Panc1 (cell line): ENCODE results near the gene BNIP3. TPM values are rescaled to one million over a fixed set of nuclear protein-coding genes. Genes with fewer than 3 reads are reported as not detected.

Source experiments
- ATAC-seq: fragments of 200-7000 bp; cut with Tn5 transposase; 2 replicates; pipeline ENCODE4 v1.9.1; 2020; ENCODE audit warnings: mild to moderate bottlenecking, moderate library complexity
- BruUV-seq: library from RNA; stranded (reverse); fragments of 400-500 nt; replicated peaks from 2 replicates; lab custom pipeline; 2021; lab: Mats Ljungman, UMichigan
- CTCF ChIA-PET: fragments of 300-600 bp; sonication (Branson Sonifier 250); formaldehyde crosslinking; loops from one replicate; lab custom pipeline; 2022; ENCODE audit warnings: antibody characterized with exemption; lab: Charles Lee
- POLR2A ChIA-PET: fragments of 300-600 bp; sonication (Branson Sonifier 250); formaldehyde crosslinking; loops from one replicate; lab custom pipeline; 2022; ENCODE audit warnings: antibody characterized with exemption; lab: Charles Lee
- DNase-seq: peaks from one replicate; pipeline ENCODE4 v3.0.0-alpha.2; 2010; ENCODE audit warnings: low read depth, low spot score
- H3K27ac ChIP-seq: 2 replicates; pipeline ENCODE4 v1.5.1; 2011; ENCODE audit warnings: mild to moderate bottlenecking, low read length, inconsistent platforms
- H3K27me3 ChIP-seq: fragments of 200-500 bp; sonication (Bioruptor generic); 2 replicates; pipeline ENCODE4 v1.6.0; 2014; ENCODE audit warnings: low read length, inconsistent platforms; ENCODE audit not compliant: control insufficient read depth, insufficient read depth
- H3K36me3 ChIP-seq: fragments of 200-500 bp; sonication (Bioruptor generic); 2 replicates; pipeline ENCODE4 v1.5.1; 2014; ENCODE audit warnings: inconsistent platforms, mild to moderate bottlenecking, low read length, moderate library complexity; ENCODE audit not compliant: control insufficient read depth, insufficient read depth
- H3K4me1 ChIP-seq: 2 replicates; pipeline ENCODE4 v1.5.1; 2011; ENCODE audit warnings: inconsistent platforms, mild to moderate bottlenecking, low read length, moderate library complexity; ENCODE audit not compliant: control insufficient read depth, insufficient read depth
- H3K4me3 ChIP-seq, 2 experiments: 2 replicates each; pipeline ENCODE4 v1.5.1; 2011 to 2012; ENCODE audit warnings: low read depth in 2 of 2, low read length in 2 of 2, mild to moderate bottlenecking in 2 of 2, inconsistent platforms in 1 of 2, moderate library complexity in 1 of 2
- H3K9me3 ChIP-seq: fragments of 200-500 bp; sonication (Bioruptor generic); 2 replicates; pipeline ENCODE4 v1.5.1; 2014; ENCODE audit warnings: low read depth, mild to moderate bottlenecking, inconsistent platforms, low read length, moderate library complexity; ENCODE audit not compliant: control insufficient read depth, insufficient read depth
- CTCF ChIP-seq: fragments of 450-650 bp; IDR thresholded peaks from 2 replicates; pipeline ENCODE4 v1.5.1; 2017; ENCODE audit warnings: mild to moderate bottlenecking
- POLR2AphosphoS5 ChIP-seq: IDR thresholded peaks from 2 replicates; pipeline ENCODE4 v1.6.1; 2012; ENCODE audit warnings: mild to moderate bottlenecking, low read depth, low read length, moderate library complexity
- REST ChIP-seq, 2 experiments: IDR thresholded peaks; 2 replicates each; pipeline ENCODE4 v1.6.1; 2011 to 2012; ENCODE audit warnings: low read depth in 2 of 2, control low read depth in 1 of 2, low read length in 1 of 2, mild to moderate bottlenecking in 1 of 2, moderate library complexity in 1 of 2; ENCODE audit not compliant: insufficient read depth in 1 of 2
- SIN3A ChIP-seq: IDR thresholded peaks from 2 replicates; pipeline ENCODE4 v1.6.1; 2012; ENCODE audit warnings: low read depth, mild to moderate bottlenecking, low read length, moderate library complexity, borderline replicate concordance; ENCODE audit not compliant: insufficient read depth
- TCF7L2 ChIP-seq: IDR thresholded peaks from 2 replicates; pipeline ENCODE4 v1.6.1; 2011; ENCODE audit warnings: mild to moderate bottlenecking, low read depth, low read length, inconsistent platforms
- in situ Hi-C: cut with HindIII; loops from 2 replicates; pipeline ENCODE4 v1.10.0; 2016; ENCODE audit warnings: low sequenced_read_pairs, low pct_unique_long_range_greater_than_20kb
- intact Hi-C: fragments of 100-400 bp; cut with micrococcal nuclease; formaldehyde crosslinking; loops from one replicate; pipeline ENCODE4 v1.10.0; 2022; ENCODE audit not compliant: unreplicated experiment
- total RNA-seq: library from RNA; stranded (reverse); gene quantifications from one replicate; pipeline ENCODE4 v1.2.1, GENCODE V29; 2021; ENCODE audit not compliant: unreplicated experiment

Gene BNIP3
- total RNA-seq, 1 experiment from 2014 or later, result 67.8 TPM

DNA sequence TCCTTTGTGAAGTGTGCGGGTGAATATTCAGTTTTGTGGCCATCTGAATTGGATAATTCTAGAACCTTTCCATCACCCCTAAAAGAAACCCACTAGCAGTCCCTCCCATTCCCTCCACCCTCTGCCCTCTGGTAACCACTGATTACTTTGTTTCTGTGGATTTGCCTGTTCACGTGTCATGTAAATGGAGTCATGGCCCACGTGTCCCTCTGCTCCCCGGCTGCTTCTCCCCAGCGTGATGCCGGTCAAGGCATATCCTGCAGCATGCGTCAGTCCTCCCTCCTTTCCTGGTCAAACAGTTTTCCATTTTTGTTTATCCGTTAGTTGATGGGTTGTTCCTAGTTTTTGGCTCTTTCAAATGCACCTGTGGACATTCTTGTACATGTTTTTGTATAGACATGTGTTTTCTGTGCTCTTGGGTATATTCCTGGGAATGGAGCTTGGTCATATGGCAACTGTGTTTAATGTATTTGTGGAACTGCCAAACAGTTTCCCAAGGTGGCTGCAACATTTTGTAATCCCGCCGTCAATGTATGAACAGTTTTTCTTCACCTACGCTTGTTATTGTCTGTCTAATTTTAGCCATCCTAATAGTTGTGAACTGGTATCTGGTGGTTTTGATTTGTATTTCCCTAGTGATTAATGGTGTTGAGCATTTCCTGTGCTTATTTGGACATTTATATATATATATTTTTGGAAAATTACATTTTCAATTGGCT is 58.5 kb downstream of the BNIP3 start:
- H3K4me3 ChIP-seq, result no peak overlapping the region
- ChIA-PET CTCF (no interaction called here), POLR2A (no interaction called here)
- H3K36me3 ChIP-seq, result no peaks in the 10 kb centered on the region
- H3K9me3 ChIP-seq, result peaks cover 3% of the 10 kb centered on the region; the same call in 1 of the 2 replicates
- ATAC-seq (no peak), DNase-seq (no peak)
- BruUV-seq, result no TSS peak
- peaks cover under 1% of the 10 kb centered on the region; the same call in 1 of the 2 replicates for H3K4me1 ChIP-seq
- in situ Hi-C loops, result no loop called here
- no peak overlapping the region for H3K27ac ChIP-seq
- intact Hi-C loops, result no loop called here
- TF ChIP-seq TCF7L2 (no peak), POLR2AphosphoS5 (no peak), SIN3A (no peak), REST (IDR thresholded peaks at IDR 0.05; ENCODE audit: insufficient read depth in 1 of 2, low read depth in 2 of 2, low read length in 1 of 2) (no peak), CTCF (no peak)
- no peaks in the 10 kb centered on the region for H3K27me3 ChIP-seq

DNA sequence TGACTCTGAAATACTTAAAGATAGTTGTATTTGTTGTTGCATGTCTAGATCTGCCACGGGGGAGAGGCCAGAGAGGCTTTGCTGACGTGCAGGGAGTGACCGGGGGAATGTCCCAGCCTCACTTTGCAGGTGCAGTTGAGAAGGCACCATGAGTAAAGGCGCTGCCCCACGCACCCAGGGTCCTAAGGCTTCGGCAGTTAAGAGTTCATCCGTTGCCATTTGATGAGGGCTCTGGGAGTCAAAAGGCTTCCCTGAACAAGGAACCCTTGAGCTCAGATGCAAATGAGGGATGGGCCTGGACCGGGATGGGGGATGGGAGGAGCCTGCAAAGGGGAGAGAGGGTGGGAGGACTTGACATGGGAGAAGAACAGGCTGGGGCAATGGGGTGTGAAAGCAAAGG is 60.5 kb downstream of the BNIP3 start:
- no peak overlapping the region for H3K4me3 ChIP-seq
- H3K27me3 ChIP-seq, result no peaks in the 10 kb centered on the region
- H3K27ac ChIP-seq, result no peak overlapping the region
- no TSS peak for BruUV-seq
- intact Hi-C loops (no loop called here), in situ Hi-C loops (no loop called here)
- H3K4me1 ChIP-seq, result no peaks in the 10 kb centered on the region; the same call in 1 of the 2 replicates
- POLR2A ChIA-PET, result no interaction called here
- DNase-seq (no peak), ATAC-seq (peak; percentile 72; the same call in 1 of the 2 replicates)
- CTCF ChIA-PET, result no interaction called here
- H3K9me3 ChIP-seq, result peaks cover 3% of the 10 kb centered on the region; the same call in 1 of the 2 replicates
- TF ChIP-seq REST (IDR thresholded peaks at IDR 0.05; ENCODE audit: insufficient read depth in 1 of 2, low read depth in 2 of 2, low read length in 1 of 2), result no peak
- no peak for TF ChIP-seq SIN3A
- no peak for TF ChIP-seq POLR2AphosphoS5
- TF ChIP-seq TCF7L2, result no peak
- no peak for TF ChIP-seq CTCF
- no peaks in the 10 kb centered on the region for H3K36me3 ChIP-seq
